Stimulated activated effector memory CD8-positive, alpha-beta T cell treated with anti-CD3 and anti-CD28 coated beads, Interleukin-12 subunit alpha, Interleukin-12 subunit beta, amount 100 ng/mL, for 72 hours (primary cell): ENCODE measurements around the gene AKAP9.
"Not testable (repeated sequence)": the region's sequence is repeated elsewhere in the genome, so short reads cannot be mapped to it uniquely, and the experiment has no call there.

Experiments
- ATAC-seq: fragments of 150-1000 bp; cut with Tn5 transposase; 2 replicates; pipeline ENCODE4 v1.10.0; 2021
- DNase-seq, 2 donors: peaks; one replicate each; pipeline ENCODE4 v3.0.0; 2021 to 2022; ENCODE audit warnings: low spot score in 2 of 2
- H3K27ac Mint-ChIP-seq: one replicate; pipeline ENCODE4 v1.8.0; 2022; ENCODE audit warnings: mild to moderate bottlenecking, mixed read lengths
- H3K36me3 Mint-ChIP-seq: one replicate; pipeline ENCODE4 v1.8.0; 2022; ENCODE audit warnings: mild to moderate bottlenecking, mixed read lengths
- H3K4me1 Mint-ChIP-seq: one replicate; pipeline ENCODE4 v1.8.0; 2022; ENCODE audit warnings: mixed read lengths
- H3K4me3 Mint-ChIP-seq: one replicate; pipeline ENCODE4 v1.8.0; 2022; ENCODE audit warnings: mild to moderate bottlenecking, mixed read lengths
- H3K9me3 Mint-ChIP-seq: one replicate; pipeline ENCODE4 v1.8.0; 2022; ENCODE audit warnings: mixed read lengths

The AKAP9 gene

GRCh38 chr7:92025260-92025659, 84.6 kb downstream of the AKAP9 start:
- Mint-ChIP-seq H3K4me3 (no peak overlapping the region), H3K27ac (no peak overlapping the region), H3K36me3 (peaks cover 68% of the 10 kb centered on the region), H3K4me1 (no peaks in the 10 kb centered on the region), H3K9me3 (no peaks in the 10 kb centered on the region)
- no peak for ATAC-seq
- DNase-seq: no peak

- ATAC-seq, H3K9me3 Mint-ChIP-seq, H3K27ac Mint-ChIP-seq, H3K4me1 Mint-ChIP-seq, DNase-seq, H3K4me3 Mint-ChIP-seq: not testable (repeated sequence)
- H3K36me3 Mint-ChIP-seq: peaks cover 73% of the 10 kb centered on the region
These were observed 86.0 kb downstream of the AKAP9 start for GRCh38 chr7:92026635-92027034.

- H3K27ac Mint-ChIP-seq, DNase-seq, ATAC-seq, H3K4me1 Mint-ChIP-seq, H3K4me3 Mint-ChIP-seq, H3K9me3 Mint-ChIP-seq: not testable (repeated sequence)
- peaks cover 73% of the 10 kb centered on the region for H3K36me3 Mint-ChIP-seq
These were observed 86.5 kb downstream of the AKAP9 start for GRCh38 chr7:92027128-92027527.

GRCh38 chr7:92028226-92028625, 87.6 kb downstream of the AKAP9 start:
- H3K36me3 Mint-ChIP-seq: peaks cover 63% of the 10 kb centered on the region
- H3K4me3 Mint-ChIP-seq: no peak overlapping the region

GRCh38 chr7:92028686-92029085, 88.0 kb downstream of the AKAP9 start:
- Mint-ChIP-seq H3K4me3 (no peak overlapping the region), H3K9me3 (no peaks in the 10 kb centered on the region), H3K4me1 (no peaks in the 10 kb centered on the region), H3K27ac (no peak overlapping the region), H3K36me3 (peaks cover 59% of the 10 kb centered on the region)
- ATAC-seq (no peak), DNase-seq (no peak)

More at GRCh38 chr7:92028226-92028625, 87.6 kb downstream of the AKAP9 start:
- H3K27ac Mint-ChIP-seq: no peak overlapping the region
- ATAC-seq (no peak), DNase-seq (no peak)
- H3K9me3 Mint-ChIP-seq: no peaks in the 10 kb centered on the region
- no peaks in the 10 kb centered on the region for H3K4me1 Mint-ChIP-seq

- ATAC-seq (no peak), DNase-seq (no peak)
- peaks cover 71% of the 10 kb centered on the region for H3K36me3 Mint-ChIP-seq
- H3K4me1 Mint-ChIP-seq: no peaks in the 10 kb centered on the region
- H3K9me3 Mint-ChIP-seq: no peaks in the 10 kb centered on the region
- H3K27ac Mint-ChIP-seq: no peak overlapping the region
- no peak overlapping the region for H3K4me3 Mint-ChIP-seq
These were observed 93.5 kb downstream of the AKAP9 start for GRCh38 chr7:92034116-92034515.

GRCh38 chr7:92035576-92035975, 94.9 kb downstream of the AKAP9 start:
- H3K4me3 Mint-ChIP-seq: no peak overlapping the region
- no peak overlapping the region for H3K27ac Mint-ChIP-seq
- no peaks in the 10 kb centered on the region for H3K9me3 Mint-ChIP-seq
- no peaks in the 10 kb centered on the region for H3K4me1 Mint-ChIP-seq
- ATAC-seq (no peak), DNase-seq (no peak)
- peaks cover 72% of the 10 kb centered on the region for H3K36me3 Mint-ChIP-seq

- no peak for DNase-seq
These were observed 99.2 kb downstream of the AKAP9 start for GRCh38 chr7:92039900-92040299.

GRCh38 chr7:92042056-92042737, 101.5 kb downstream of the AKAP9 start:
- no peaks in the 10 kb centered on the region for H3K4me1 Mint-ChIP-seq
- no peak for ATAC-seq
- no peak overlapping the region for H3K4me3 Mint-ChIP-seq
- H3K9me3 Mint-ChIP-seq: no peaks in the 10 kb centered on the region
- H3K27ac Mint-ChIP-seq: no peak overlapping the region
- H3K36me3 Mint-ChIP-seq: peaks cover 90% of the 10 kb centered on the region
- DNase-seq: no peak

More at GRCh38 chr7:92039900-92040299, 99.2 kb downstream of the AKAP9 start:
- Mint-ChIP-seq H3K9me3 (no peaks in the 10 kb centered on the region), H3K4me1 (no peaks in the 10 kb centered on the region), H3K4me3 (no peak overlapping the region), H3K36me3 (peaks cover 83% of the 10 kb centered on the region), H3K27ac (no peak overlapping the region)
- ATAC-seq: no peak

GRCh38 chr7:92043098-92043497, 102.4 kb downstream of the AKAP9 start:
- Mint-ChIP-seq H3K4me1 (no peaks in the 10 kb centered on the region), H3K27ac (no peak overlapping the region), H3K4me3 (no peak overlapping the region), H3K9me3 (no peaks in the 10 kb centered on the region), H3K36me3 (peaks cover 90% of the 10 kb centered on the region)
- no peak for ATAC-seq
- no peak for DNase-seq

- DNase-seq: no peak
- no peaks in the 10 kb centered on the region for H3K9me3 Mint-ChIP-seq
- H3K4me3 Mint-ChIP-seq: no peak overlapping the region
- no peak overlapping the region for H3K27ac Mint-ChIP-seq
- peaks cover 89% of the 10 kb centered on the region for H3K36me3 Mint-ChIP-seq
- no peaks in the 10 kb centered on the region for H3K4me1 Mint-ChIP-seq
- no peak for ATAC-seq
These were observed 103.0 kb downstream of the AKAP9 start for GRCh38 chr7:92043637-92044036.

- Mint-ChIP-seq H3K4me1 (no peaks in the 10 kb centered on the region), H3K9me3 (no peaks in the 10 kb centered on the region), H3K36me3 (peaks cover 89% of the 10 kb centered on the region), H3K27ac (no peak overlapping the region), H3K4me3 (no peak overlapping the region)
- ATAC-seq (no peak), DNase-seq (no peak)
These were observed 103.5 kb downstream of the AKAP9 start for GRCh38 chr7:92044148-92044547.

- Mint-ChIP-seq H3K4me3 (no peak overlapping the region), H3K27ac (no peak overlapping the region), H3K4me1 (no peaks in the 10 kb centered on the region), H3K36me3 (peaks cover 89% of the 10 kb centered on the region), H3K9me3 (no peaks in the 10 kb centered on the region)
- no peak for ATAC-seq
- no peak for DNase-seq
These were observed 104.3 kb downstream of the AKAP9 start for GRCh38 chr7:92044940-92045339.

GRCh38 chr7:92051655-92052054, 111.0 kb downstream of the AKAP9 start:
- peaks cover 47% of the 10 kb centered on the region for H3K36me3 Mint-ChIP-seq

GRCh38 chr7:92052159-92052558, 111.5 kb downstream of the AKAP9 start:
- Mint-ChIP-seq H3K9me3 (no peaks in the 10 kb centered on the region), H3K4me1 (no peaks in the 10 kb centered on the region), H3K36me3 (peaks cover 42% of the 10 kb centered on the region), H3K27ac (no peak overlapping the region), H3K4me3 (no peak overlapping the region)
- ATAC-seq (no peak), DNase-seq (no peak)

More at GRCh38 chr7:92051655-92052054, 111.0 kb downstream of the AKAP9 start:
- no peaks in the 10 kb centered on the region for H3K4me1 Mint-ChIP-seq
- ATAC-seq: no peak
- no peak for DNase-seq
- no peak overlapping the region for H3K27ac Mint-ChIP-seq
- H3K4me3 Mint-ChIP-seq: no peak overlapping the region
- H3K9me3 Mint-ChIP-seq: no peaks in the 10 kb centered on the region

GRCh38 chr7:92052684-92053083, 112.0 kb downstream of the AKAP9 start:
- H3K9me3 Mint-ChIP-seq: no peaks in the 10 kb centered on the region
- peaks cover 4% of the 10 kb centered on the region for H3K4me1 Mint-ChIP-seq
- DNase-seq (no peak), ATAC-seq (no peak)
- H3K36me3 Mint-ChIP-seq: peaks cover 38% of the 10 kb centered on the region
- H3K4me3 Mint-ChIP-seq: no peak overlapping the region
- H3K27ac Mint-ChIP-seq: no peak overlapping the region
